Occipital lobe (tissue), 2 donors: ENCODE measurements around the gene ETS1. TPM values are rescaled to one million over a fixed set of nuclear protein-coding genes. Genes with fewer than 3 reads are reported as not detected.

Source experiments
- DNase-seq: peaks from one replicate; lab custom pipeline; 2025; lab: John Stamatoyannopoulos, UW
- total RNA-seq: library from RNA; depleted of rRNA; stranded (reverse); fragments of >200 nt; gene quantifications from one replicate; pipeline ENCODE4 v1.2.3, GENCODE V29; 2014

The ETS1 gene
- total RNA-seq, 1 donor from 2014 or later = 14.0 TPM

DNA sequence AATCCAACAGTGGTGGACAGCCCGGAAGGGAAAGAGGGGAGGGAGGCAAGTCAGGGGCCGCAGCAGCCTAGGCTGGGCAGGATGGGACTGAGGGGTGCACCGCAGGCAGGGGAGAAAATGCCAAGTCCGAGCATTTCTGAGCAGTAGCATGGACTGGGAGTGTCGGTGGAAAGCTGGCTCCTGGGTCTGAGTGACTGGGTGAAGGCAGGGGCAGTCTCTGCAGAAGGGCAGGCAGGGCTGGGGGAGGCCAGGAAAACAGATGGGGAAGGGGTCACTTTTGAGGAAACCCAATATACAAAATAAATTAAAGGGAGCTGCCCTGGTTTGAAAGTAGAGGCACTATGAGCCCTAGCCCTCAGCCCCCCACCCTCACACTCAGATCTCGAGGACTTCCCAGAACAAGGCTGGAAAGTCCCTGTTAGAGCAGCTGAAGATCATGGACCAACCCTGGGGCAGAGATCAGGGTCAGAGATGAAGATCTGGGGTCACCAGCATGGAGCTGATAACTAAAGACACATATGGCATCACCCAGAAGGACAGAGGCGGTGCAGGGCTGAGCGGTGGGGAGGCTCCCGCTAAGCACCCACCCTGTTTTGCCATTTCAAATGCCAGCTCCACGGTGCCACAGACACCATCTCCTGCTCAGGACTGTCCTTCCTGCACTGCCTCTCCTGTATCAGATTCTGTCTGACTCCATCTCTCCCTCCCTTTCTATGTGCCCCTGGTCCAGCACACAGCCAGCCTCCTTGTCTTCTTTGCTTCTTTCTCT, 32.4 kb upstream of the ETS1 start:
- DNase-seq = no peak

DNA sequence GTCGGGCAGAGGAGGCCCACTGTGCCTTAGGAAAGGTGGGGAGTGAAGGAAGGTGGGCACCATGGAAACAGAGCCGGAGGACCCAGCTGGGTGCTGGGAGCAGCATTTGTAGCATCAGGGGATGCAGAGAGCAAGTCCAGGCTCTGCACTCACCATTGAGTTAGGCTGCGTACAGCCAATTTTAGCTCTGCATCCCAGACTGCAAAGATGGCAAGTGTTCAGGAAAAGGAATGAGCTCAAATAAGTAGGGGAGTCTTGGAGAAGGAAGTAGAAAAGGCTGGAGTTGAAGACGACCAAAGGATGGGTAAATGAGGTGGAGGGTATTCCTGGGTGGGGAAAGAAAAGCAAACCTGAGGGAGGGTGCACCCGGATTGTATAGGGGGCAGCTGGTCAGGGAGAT, 31.6 kb upstream of the ETS1 start:
- DNase-seq = no peak

DNA sequence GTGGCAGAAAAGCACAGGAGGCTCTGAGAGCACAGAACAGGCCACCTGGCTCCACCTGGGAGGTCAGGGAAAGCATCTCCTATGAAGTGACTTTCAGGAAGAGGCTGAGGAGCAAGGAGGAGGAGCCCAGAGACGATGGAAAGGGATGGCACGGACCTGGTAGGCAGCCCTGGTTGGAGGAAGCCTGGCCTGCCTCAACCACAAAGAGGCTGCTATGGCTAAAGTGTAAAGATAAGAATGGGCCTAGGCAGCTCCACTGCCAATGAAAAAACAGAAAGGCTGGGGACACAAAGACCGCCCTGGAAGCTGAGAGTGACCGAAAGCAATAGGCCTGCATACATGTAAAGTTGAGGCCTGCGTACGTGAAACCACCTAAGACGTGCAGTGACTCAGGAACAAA, 31.2 kb upstream of the ETS1 start:
- no peak for DNase-seq

DNA sequence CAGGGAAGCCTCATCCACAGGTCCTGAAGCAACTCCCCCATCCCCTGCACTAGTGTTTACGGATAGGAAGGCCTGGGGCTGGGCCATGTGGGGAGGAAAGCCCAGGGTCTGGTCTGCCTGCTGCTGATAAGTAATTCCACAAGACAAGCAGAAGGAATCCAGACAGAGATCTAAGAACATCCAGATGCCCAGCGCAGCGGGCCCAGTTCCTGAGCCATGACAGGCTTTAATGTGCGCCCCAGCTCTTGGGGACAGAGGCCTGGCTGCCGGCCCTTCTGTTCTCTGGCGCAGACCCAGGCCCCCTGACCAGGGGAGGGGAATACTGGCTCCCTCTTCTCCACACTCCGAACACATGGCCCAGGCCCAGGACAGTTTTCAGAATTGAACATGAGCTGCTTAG, 28.8 kb upstream of the ETS1 start:
- DNase-seq = no peak

DNA sequence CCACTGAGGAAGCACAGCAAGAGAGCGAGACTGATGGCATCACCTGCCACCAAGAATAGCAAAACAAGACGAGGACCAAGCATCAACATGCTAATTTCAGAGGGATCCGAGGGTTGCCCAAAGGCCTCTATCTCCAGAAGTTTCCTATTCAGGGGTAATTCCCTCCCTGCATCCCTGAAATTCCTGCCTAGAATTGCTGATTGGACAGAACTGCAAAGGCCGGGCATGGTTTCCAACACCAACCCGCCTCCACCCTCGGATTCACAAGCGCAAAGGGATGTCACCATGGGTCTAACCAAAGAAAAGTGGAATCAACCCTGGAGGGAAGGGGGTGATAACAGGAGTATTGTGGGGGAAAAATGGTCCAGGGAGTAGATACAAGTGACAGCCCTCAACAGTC, 28.3 kb upstream of the ETS1 start:
- DNase-seq = no peak

DNA sequence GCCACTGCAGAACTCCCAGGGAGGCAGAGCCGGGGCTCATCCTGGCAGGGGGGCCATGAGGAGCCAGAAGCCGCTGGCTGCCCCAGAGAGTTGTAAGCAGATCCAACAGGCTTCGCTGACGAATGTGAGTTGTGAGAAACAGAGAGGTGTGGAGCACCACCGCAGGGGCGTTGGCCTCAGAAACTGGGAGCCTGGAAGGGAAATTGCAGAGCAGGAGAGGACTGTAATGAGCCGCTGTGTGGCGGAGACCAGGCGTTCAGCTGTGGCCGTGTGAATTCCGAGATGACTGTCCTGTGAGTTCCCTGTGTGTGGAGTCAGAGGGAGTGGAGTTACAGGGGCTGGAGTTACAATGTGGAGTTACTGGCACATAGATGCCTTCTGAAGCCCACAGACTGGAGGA, 27.7 kb upstream of the ETS1 start:
- no peak for DNase-seq

DNA sequence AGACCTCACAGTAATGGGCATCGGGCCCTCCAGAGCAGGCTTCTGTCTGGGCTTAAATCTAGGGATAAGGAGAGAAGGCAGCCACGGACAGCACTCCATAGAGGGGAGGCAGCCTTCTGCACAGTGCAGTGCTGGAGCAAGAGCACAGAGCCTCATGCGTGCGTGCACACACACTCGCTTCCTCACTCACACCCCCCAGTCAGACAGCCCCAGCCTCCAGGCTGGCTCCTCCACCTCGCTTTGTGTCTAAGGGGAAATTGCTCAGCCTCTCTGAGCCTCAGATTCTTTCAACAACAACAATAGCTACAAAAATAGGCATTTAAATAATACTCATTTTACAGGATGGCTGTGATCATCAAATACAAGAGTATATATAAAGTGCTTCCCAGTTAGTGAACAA, 26.7 kb upstream of the ETS1 start:
- DNase-seq = no peak

DNA sequence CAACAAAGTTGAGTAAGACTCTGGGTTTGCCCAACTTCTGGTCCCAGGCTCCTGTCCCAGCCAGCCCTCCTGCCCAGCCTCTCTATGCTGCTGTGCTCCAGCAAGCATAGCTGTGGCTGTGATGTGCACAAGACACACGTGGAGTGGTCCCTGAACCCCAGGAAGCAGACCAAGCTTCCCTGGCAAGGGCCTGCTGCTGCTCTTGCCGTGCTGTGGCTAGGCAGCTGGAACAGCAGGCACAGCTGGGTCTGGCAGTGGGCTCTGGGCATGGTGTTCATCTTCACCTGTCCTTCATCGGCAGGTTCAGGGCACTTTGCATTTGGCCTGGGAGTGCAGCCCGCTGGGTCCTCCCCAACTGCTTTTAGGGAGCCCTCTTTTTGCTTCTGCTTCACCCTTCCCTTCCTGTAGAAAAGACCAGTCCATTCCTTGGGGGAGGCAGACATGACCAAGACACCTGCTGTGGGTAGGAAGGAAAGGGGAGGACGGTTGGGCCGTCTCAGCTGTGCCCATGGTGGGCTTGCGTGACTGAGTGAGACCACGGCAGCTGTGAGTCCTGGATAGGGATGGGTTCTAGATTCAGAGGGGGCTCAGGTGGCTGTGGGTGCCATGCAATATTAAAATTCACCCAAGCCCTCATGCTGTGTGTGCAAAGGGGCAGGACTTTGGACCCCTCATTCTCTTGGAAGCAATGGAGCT, 26.1 kb upstream of the ETS1 start:
- no peak for DNase-seq

DNA sequence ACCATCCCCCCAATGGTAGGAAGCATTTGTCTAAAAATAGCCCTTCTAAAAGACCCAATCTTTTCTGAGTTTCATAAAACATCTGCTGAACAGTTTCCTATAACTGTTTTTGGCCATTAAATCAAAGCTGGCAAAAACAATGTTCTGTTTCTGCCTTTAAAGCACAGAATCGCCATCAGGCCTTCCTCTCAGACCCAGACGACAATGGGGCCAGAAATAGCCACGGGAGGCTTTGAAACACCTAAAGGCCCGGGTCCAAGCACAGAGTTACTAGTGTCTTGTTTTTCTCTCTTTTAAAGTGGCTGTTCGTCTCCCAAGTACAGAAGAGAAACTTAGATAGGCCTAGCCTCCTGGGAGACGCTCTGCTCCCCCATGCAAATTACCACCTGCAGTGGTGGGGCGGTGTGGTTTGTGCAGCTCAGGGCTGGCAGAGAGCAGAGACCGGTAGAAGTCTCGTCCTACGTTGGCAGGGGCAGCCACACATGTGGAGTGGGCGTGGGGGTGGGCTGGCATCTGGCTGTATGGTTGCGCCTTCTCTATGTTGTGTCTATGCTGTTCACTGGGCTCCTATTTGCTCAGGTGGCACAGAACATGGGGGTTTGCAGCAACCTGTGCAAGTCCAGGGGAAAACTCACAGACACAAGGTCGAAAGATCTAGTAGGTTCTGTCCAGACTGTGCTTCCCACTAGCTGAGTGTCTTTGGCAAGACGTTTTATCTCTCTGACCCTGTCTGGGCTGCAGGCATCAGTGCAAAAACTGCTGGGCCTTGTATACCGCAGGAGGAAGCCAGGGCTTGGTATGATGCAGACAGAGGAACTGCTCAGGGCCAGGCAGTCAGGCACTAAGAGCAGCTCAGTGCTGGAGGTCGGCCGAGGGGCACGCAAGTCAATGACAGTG, 23.6 kb upstream of the ETS1 start:
- DNase-seq = no peak

DNA sequence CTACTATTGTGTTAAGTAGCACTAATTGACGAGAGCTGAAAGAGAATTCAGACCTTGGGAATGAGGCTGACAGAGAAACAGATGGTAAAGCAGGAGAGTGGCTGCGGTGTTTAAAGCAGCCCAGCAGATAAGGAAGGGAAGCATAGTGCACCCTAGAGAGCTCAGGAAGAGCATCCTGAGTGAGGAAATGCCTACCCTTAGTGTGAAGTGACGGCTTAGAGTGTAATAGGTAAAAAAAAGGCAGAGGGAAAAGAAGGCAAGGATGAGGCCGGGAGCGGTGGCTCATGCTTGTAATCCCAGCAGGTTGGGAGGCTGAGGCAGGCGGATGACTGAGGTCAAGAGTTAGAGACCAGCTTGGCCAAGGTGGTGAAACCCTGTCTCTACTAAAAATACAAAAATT, 22.4 kb upstream of the ETS1 start:
- no peak for DNase-seq

DNA sequence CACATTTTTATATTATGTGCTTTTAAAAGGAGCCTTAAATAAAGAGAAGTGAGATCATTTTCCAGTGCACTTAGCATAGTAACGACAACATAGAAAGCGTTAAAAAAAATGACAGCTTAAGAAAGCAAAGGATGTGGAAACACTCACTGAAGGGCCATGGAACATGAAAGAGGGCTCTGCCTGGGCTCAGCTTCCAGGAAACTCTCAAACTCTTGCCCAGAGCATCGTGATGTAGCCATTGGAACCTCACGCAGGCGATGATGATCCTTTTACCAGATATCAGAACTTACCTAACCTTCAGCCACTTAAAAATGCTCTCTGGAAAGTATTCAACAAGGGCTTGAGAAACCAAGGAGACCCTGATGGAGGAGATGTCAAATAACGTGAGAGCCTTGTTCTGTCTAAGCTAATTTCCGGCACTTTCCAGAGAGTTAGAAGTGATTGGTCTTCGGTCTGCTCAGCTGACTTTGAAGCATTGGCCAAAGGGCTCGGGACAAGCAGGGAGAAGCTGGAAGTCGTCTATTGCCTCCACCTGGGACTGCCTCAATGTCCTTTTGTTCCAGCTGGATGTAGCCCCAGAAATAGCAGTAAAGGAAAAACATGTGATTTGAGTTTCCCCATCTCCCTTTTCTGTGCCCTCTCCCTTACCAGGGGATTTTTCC, 21.5 kb upstream of the ETS1 start:
- no peak for DNase-seq

DNA sequence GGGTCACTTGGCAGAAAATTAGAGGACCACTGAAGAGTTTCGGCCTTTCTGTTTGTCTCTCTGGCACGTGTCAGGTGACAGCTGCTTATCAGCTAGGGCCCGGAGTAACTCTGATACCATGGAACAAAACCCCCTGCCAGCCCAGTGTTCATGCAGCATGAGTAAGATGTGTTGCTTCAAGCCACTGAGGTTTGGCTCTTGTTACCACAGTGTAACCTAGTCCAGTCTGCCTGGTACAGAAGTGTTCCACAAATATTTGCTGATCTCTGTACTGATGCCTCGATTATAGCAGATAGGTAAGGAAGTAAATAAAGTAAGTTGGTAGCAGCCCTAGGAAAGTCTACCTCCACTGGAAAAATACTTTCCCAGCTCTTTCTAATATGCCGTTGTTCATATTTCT, 20.5 kb upstream of the ETS1 start:
- no peak for DNase-seq

DNA sequence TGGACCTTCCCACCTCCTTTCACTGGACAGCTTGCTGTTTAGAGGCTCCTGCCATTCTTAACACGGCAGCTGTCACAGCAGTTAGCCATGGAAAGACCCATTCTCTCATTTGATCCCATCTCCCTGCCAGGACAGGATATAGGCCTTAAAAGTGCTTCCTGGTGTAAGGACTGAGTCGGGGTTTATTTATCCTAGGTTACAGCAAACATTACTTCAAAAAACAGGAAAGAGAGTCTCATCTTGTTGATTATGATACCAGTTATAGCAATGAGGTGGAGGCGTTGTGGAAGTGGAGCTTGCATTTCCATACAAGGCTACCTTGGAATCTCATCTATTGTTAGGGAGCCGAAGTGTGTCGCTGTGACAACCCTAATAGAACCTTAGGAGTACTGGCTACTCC, 17.4 kb upstream of the ETS1 start:
- DNase-seq = no peak

DNA sequence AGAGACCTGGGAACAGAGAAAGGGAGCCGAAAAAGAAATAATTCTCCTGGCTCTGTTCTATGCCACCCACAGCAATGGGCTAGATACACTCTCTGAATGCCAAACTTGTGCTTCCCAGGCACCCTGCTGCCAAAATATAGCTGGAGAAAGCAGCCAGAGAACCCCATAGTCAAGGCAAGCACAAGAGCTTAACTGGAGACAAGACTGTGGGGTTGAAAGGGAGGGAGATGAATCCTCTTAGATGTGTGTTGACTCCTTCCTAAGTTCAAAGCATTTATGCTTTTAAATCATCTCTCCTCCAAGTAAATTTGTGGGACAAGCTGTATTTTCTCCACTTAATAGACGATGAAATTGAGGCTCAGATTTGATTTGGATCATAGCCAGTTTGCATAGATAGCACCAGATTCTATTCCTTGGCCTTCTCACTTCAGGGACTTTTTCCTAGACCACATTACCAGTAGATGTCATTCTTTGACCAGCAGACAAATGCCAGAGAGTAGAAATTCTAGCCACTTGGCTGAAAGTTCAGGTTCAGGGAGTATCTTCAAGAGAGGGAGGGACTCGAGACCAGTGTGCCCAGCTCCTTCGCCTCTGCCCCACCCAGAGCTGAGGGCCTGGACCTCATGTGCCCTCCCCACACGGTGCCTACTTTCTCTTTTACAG, 16.5 kb upstream of the ETS1 start:
- DNase-seq = no peak

DNA sequence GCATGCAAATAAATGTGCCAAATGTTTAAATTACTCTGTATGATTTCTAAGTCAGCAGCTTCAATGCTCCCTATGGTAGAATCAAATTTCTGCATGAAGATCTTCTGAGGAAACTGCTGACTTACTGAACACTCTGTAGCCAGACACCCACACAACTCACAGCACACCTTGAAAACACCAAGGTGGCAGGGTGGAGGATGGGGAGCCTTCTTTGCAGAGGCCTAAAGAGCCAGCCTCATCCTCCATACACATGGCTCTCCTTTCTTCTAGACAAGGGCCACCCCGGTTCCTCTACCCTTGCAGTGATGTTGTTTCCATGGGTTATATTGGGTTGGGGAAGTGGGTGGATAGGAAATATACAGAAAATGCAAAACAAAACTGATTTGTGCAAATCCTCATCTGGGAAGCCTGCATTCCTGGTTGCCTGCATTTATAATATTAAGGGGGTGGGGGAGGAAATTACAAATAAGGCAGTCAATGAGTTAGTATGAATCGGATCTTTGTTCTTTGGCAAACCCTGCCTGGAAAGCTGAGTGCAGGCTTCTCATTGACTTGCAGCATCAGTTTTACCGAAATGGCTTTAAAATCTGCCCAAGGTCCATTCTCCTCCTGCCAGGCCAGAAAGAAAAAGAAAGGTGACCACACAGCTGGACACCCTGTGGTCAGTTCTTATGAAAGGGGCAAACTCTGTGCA, 15.8 kb upstream of the ETS1 start:
- DNase-seq = no peak

DNA sequence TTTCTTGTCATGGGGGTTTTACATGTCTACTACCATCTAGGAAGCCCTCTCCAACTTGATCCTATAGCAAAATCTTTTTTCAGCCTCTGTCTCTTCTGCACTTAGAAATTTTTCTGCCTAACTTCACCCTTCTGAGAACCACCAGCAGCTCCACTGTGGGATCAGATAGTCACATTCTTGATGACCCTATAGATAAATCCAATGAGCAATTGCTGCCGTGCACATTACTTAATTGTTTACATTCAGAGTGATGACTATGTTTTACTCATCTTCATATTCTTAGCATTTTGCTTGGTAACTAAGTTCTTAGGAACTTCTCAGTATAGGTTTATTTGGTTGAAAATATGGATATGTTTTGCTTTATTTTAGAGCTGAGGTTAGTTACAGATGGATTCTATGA, 12.4 kb upstream of the ETS1 start:
- no peak for DNase-seq

DNA sequence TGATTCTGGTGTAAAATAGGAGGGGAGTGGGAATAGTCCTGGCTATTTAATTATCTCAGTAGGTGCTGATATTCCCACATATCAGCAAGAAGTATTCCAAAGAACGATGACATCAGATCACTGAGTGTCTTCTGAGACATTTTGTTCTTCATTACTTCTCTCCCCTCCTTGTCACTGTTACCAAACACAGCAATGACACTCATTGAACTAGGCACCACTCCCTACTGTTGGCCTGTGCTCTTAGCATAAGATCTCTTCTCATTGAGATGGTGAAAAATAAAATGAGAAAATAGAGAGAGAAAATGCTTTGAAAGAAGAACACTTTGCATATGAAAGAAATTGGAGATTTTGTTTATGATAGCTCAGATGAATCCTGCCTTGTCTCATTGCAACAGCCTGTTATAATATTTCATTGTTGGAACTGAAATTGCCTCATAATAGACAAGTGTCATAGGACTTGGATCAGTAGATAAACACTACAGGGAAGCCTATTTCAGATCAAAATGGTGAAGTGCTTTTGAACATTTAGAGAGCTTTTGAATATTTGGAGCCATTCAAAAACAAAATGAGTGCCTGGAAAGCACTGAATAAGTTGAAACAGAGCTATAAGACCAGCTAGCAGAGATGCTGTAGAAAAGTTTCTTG, 11.3 kb upstream of the ETS1 start:
- DNase-seq = no peak

DNA sequence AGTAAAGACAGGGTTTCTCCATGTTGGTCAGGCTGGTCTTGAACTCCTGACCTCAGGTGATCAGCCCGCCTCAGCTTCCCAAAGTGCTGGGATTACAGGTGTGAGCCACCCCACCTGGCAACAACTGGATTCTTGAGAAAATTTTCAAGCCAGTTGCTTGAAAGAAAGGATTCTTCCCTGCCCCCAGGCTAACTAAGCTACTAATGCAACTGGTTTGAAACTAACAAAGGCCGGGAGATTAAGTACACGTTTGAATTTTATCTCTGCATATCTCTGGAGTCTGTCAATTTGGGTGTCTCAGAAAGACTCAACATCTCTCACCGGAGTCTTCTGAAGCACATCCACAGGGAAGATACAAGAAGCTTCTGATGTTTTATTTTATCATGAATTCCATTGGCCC, 10.7 kb upstream of the ETS1 start:
- no peak for DNase-seq

DNA sequence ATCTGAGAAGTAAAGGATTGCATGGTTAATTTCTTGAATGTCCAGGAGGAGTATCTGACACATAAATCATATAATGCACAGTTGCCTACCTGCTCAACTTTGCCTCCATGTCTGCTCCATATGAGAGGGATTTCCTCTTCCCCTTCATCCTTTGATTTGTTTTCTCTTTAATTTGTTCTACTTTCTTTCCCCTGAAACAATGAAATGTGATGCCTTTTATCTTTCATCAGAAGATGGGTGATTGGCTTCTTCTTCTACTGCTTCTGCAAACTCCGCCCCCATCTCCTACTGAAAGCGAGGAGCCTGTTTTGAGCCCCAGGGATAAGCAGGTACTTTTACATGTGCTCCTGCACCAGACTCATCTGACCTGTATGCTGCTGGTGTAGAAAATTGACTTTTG, 9.9 kb upstream of the ETS1 start:
- DNase-seq = no peak

DNA sequence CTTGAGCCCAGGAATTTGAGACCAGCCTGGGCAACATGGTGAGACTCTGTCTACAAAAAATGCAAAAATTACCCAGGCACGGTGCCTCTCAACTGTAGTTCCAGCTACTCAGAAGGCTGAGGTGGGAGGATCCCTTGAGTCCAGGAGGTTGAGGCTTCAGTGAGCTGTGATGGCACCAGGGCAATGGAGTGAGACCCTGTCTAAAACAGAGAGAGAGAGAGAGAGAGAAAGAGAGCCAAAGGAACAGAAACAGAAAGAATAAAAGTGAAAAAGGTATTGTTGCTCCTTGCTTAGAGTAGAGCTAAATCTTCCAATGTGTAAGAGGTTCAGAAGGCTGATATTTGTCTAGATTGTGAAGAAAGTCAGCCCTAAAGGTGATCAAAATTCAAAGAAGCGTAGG, 8.9 kb upstream of the ETS1 start:
- DNase-seq = no peak
